Measurements from ENCODE around the gene ZNF566. TPM values are rescaled to one million over a fixed set of nuclear protein-coding genes. Genes with fewer than 3 reads are reported as not detected.

Gene ZNF566
- total RNA-seq (10 to 100 TPM in 7 of 10 donors, 1 to 10 TPM in 3; 8.1 to 15.0 (median 11.4) TPM), polyA plus RNA-seq (10 to 100 TPM in 1 of 2 donors, 1 to 10 TPM in 1; 2.6 to 10.5 TPM)
- long read RNA-seq, donor 1, partial matches to known transcripts, result 1 of 10 reads
- long read RNA-seq, donor 1, other reads (novel, unspliced or antisense), result 4 of 10 reads
- long read RNA-seq, donor 2, transcript ZNF566-205 (5 exons, 793 nt), result major isoform, 7 of 13 reads
- long read RNA-seq, donor 2, partial matches to known transcripts, result 0 of 13 reads
- long read RNA-seq, donor 2, other reads (novel, unspliced or antisense), result 2 of 13 reads
- long read RNA-seq, donor 3, partial matches to known transcripts, result 2 of 16 reads
- long read RNA-seq, donor 3, other reads (novel, unspliced or antisense), result 6 of 16 reads

GRCh38 chr19:36489118-36489919, at the start of gene ZNF566:
Gene ZNF566 (minus strand): TSS chr19:36489561. CDS start chr19:36476557, 13,004 bp downstream.
- 0% methylated on average over 50 to 53 of the region's 53 CpGs for WGBS, 2 donors
- Histone ChIP-seq H3K27ac (peak within 1 kb of the TSS; percentile 86 to 98 (median 94)), H3K4me3 (peak within 1 kb of the TSS; percentile 43 to 90 (median 77)), H3K36me3 (peaks cover 0 to 5% (median 0%) of the 10 kb centered on the region in 9 donors), H3K27me3 (no peaks in the 10 kb centered on the region), H3K9me3 (peaks cover 0 to 26% (median 0%) of the 10 kb centered on the region in 11 donors), H3K4me1 (peaks cover 3 to 21% (median 14%) of the 10 kb centered on the region in 9 donors)
- TF ChIP-seq CTCF (IDR thresholded peaks at IDR 0.05), result peak in 3 of 9 donors; percentile 13 to 25 (median 25)
- intact Hi-C loops (cut with DNase I), result loop anchor here in 6 of 10 donors (1.0 to 5.0 kb wide), 6 partner anchors 38 to 107 kb away; partner anchors contain the start of genes ZFP82 (in 4 of the 6) and ZNF260 (in 3 of the 6)
- DNase-seq (peak; percentile 86 to 94), ATAC-seq (peak; percentile 96 to 99 (median 98))

GRCh38 chr19:36528921-36529518, 39.7 kb upstream of the ZNF566 start:
- DNase-seq, result no peak

GRCh38 chr19:36528194-36528920, 39.0 kb upstream of the ZNF566 start, which contains the start of gene ZNF260:
Gene ZNF260 (minus strand): TSS chr19:36528271. CDS start chr19:36515238, 13,033 bp downstream.
- TF ChIP-seq CTCF (IDR thresholded peaks at IDR 0.05), result peak in 1 of 9 donors; percentile 10
- Histone ChIP-seq H3K27ac (peak within 1 kb of the TSS; percentile 68 to 95 (median 91)), H3K27me3 (no peaks in the 10 kb centered on the region), H3K4me3 (peak within 1 kb of the TSS; percentile 44 to 70 (median 64)), H3K36me3 (peaks cover 0 to 47% (median 20%) of the 10 kb centered on the region in 9 donors), H3K9me3 (peaks cover 0 to 70% (median 38%) of the 10 kb centered on the region in 11 donors), H3K4me1 (peaks cover 0 to 28% (median 19%) of the 10 kb centered on the region in 9 donors)
- peak; percentile 98 to 99 (median 99) for ATAC-seq
- intact Hi-C loops (cut with DNase I), result loop anchor here in 5 of 10 donors (2.0 to 10.0 kb wide), 4 partner anchors 40 to 146 kb away; partner anchors contain the start of genes ZNF566 (in 3 of the 5) and ZNF529 (in 2 of the 5)
- peak; percentile 98 to 99 for DNase-seq
- WGBS, 2 donors, result 0 to 1% methylated on average over 55 of the region's 55 CpGs

More at GRCh38 chr19:36528921-36529518, 39.7 kb upstream of the ZNF566 start:
- peak overlapping the region in 9 of 10 donors; percentile 89 to 95 (median 91) for H3K27ac ChIP-seq
- ATAC-seq, result peak in 7 of 8 donors; percentile 2 to 49 (median 5)
- H3K27me3 ChIP-seq, result no peaks in the 10 kb centered on the region
- peaks cover 0 to 28% (median 19%) of the 10 kb centered on the region in 9 donors for H3K4me1 ChIP-seq
- TF ChIP-seq CTCF (IDR thresholded peaks at IDR 0.05), result no peak
- 8 to 9% methylated on average over 12 of the region's 12 CpGs for WGBS, 2 donors
- peaks cover 0 to 70% (median 38%) of the 10 kb centered on the region in 11 donors for H3K9me3 ChIP-seq
- intact Hi-C loops (cut with DNase I), result loop anchor here in 5 of 10 donors (2.0 to 10.0 kb wide), 4 partner anchors 40 to 146 kb away; partner anchors contain the start of genes ZNF566 (in 3 of the 5) and ZNF529 (in 2 of the 5)
- peaks cover 0 to 47% (median 14%) of the 10 kb centered on the region in 9 donors for H3K36me3 ChIP-seq
- H3K4me3 ChIP-seq, result peak overlapping the region; percentile 44 to 70 (median 64)
